Measurements from ENCODE around the gene DYNC2H1.

The DYNC2H1 gene

DNA sequence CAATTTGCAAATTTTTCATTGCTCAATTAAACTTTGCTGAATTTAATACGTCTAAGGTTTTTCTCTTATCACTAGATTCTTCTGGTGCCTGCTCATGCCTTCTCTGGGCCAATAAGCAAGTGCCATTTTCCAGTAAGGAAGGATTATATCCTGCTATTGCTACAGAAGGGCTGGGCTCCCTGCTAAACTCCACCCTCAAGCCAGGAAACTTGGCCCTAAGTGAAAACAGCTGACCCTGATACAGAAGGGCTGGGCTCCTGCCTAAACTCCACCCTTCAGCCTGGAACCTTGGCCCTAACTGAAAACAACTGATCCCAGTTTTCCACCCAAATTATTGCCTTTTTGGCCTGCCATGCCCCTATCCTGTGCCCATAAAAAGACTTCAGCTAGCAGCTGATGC, 385.3 kb downstream of the DYNC2H1 start:
- no peak for DNase-seq (ENCODE audit: low read depth)
- TF ChIP-seq, protein P1, sequence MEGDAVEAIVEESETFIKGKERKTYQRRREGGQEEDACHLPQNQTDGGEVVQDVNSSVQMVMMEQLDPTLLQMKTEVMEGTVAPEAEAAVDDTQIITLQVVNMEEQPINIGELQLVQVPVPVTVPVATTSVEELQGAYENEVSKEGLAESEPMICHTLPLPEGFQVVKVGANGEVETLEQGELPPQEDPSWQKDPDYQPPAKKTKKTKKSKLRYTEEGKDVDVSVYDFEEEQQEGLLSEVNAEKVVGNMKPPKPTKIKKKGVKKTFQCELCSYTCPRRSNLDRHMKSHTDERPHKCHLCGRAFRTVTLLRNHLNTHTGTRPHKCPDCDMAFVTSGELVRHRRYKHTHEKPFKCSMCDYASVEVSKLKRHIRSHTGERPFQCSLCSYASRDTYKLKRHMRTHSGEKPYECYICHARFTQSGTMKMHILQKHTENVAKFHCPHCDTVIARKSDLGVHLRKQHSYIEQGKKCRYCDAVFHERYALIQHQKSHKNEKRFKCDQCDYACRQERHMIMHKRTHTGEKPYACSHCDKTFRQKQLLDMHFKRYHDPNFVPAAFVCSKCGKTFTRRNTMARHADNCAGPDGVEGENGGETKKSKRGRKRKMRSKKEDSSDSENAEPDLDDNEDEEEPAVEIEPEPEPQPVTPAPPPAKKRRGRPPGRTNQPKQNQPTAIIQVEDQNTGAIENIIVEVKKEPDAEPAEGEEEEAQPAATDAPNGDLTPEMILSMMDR (IDR thresholded peaks at IDR 0.05; ENCODE audit: low read depth, low read length, missing control alignments) = no peak
- H3K4me3 ChIP-seq (ENCODE audit: low read depth, low read length) = no peak overlapping the region

DNA sequence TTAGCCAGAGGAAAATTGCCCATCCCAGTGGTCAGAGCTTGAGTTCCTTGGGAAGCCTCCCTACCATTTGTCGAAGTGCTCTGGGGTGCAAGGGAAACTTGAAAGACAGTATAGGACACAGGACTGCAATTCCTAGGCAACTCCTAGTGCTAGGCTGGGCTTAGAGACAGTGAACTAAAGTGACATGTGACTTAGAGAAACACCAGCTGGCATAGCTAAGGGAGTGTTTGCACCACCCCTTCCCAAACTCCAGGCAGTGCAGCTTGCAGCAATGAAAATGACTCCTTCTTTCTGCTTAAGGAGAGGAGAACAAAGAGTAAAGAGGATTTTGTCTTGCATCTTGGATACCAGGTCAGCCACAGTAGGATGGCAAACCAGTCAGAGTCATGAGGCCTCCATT, 388.0 kb downstream of the DYNC2H1 start:
- no peak for DNase-seq (ENCODE audit: low read depth)
- H3K4me3 ChIP-seq (ENCODE audit: low read depth, low read length) = no peak overlapping the region
- TF ChIP-seq, protein P1 (IDR thresholded peaks at IDR 0.05; ENCODE audit: low read depth, low read length, missing control alignments) = no peak

DNA sequence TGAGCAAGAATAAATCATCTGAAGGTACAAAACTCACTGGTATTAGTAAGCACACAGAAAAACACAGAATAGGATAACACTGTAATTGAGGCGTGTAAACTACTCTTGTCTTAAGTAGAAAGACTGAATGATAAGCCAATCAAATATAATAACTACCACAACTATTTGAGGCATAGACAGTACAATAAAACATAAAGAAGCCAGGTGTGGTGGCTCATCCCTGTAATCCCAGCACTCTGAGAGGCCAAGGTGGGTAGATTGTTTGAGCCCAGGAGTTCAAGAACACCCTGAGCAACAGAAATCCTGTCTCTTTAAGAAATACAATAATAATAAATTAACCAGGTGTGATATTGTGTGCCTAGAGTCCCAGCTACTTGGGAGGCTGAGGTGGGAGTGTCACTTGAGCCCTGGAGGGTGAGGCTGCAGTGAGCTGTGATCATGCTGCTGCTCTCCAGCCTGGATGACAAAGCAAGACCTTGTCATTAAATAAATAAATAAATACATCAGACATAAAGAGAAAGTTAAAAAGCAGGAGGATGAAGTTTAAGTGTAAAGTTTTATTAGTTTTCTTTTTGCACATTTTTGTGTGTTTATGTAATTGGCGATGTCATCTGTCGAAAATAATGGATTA, 390.6 kb downstream of the DYNC2H1 start:
- TF ChIP-seq, protein P1 (IDR thresholded peaks at IDR 0.05; ENCODE audit: low read depth, low read length, missing control alignments) = no peak
- H3K4me3 ChIP-seq (ENCODE audit: low read depth, low read length) = no peak overlapping the region
- no peak for DNase-seq (ENCODE audit: low read depth)

DNA sequence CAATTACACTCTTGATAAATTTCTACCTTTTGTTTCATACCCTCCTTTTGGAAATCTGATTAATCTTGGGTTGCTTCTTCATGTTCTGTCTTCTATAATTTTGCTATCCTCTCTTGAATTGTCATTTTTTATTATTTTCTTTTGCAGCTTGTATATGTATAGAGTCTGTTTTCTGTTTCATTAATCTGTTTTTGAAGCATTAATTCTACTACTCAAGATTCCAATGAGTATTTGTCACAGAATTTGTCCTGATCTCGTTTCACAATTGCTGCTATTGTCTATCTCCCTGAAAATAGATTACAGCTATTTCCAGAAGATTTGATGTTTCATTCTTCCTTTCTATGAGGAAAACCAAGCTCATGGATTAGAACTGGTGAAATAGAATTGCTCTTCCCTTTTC, 406.1 kb downstream of the DYNC2H1 start:
- no peak overlapping the region for H3K4me3 ChIP-seq (ENCODE audit: low read depth, low read length)
- TF ChIP-seq, protein P1 (IDR thresholded peaks at IDR 0.05; ENCODE audit: low read depth, low read length, missing control alignments) = no peak
- no peak for DNase-seq (ENCODE audit: low read depth)

DNA sequence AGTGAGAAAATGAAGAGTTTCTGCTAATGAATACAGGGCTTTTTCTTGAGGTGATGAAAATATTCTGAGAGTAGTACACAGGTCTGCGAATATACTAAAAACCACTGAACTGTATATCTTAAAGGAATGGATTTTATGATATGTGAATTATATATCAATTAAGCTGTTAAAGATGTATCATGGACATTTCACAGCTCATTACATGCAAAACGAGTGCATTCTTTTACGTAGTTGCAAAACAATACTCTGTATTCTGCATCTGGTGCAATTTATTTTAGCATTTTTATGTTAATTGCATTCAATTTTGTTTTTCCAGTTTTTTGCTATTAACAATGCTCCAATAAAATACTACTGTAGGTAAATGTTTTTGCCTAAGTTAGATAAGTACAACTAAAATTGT, 411.6 kb downstream of the DYNC2H1 start:
- no peak overlapping the region for H3K4me3 ChIP-seq (ENCODE audit: low read depth, low read length)
- DNase-seq (ENCODE audit: low read depth) = no peak
- TF ChIP-seq, protein P1 (IDR thresholded peaks at IDR 0.05; ENCODE audit: low read depth, low read length, missing control alignments) = no peak

DNA sequence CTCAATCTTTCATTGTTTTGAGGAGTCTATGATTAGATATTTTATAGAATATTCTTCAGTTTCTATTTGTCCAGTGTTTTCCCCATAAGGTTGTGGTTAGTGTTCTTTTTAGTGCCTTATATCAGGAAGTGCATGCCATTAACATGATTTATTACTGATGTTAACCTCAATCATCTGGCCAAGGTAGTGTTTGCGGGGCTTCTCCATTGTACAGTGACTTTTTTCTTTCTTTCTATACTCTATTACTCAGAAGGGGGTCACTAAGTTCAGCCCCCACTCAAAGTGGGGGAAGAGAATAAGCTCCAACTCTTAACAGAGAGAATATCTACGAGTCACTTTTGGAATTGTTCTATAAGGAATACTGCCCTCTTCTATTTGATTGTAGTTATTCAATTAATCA, 415.8 kb downstream of the DYNC2H1 start:
- H3K4me3 ChIP-seq (ENCODE audit: low read depth, low read length) = no peak overlapping the region
- no peak for DNase-seq (ENCODE audit: low read depth)
- TF ChIP-seq, protein P1 (IDR thresholded peaks at IDR 0.05; ENCODE audit: low read depth, low read length, missing control alignments) = no peak

DNA sequence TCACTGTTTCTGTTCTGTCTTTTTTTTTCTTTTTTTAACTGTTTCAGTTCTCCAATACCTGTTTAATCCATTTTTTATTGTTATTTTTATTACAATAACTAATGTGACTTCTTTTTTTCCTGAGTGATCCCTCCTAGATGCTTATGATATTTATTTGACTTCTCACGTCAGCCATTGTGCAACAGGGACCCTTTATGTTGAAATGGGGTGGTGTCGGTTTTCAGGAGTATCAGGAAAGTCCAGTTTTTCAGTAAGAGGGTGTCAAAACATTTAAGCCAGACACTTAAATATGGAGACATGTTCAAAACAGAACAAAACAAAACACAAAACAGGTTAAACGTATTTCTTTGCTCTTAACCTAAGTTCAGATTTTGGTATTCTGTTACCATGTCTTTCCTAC, 418.8 kb downstream of the DYNC2H1 start:
- no peak for DNase-seq (ENCODE audit: low read depth)
- TF ChIP-seq, protein P1 (IDR thresholded peaks at IDR 0.05; ENCODE audit: low read depth, low read length, missing control alignments) = no peak
- H3K4me3 ChIP-seq (ENCODE audit: low read depth, low read length) = no peak overlapping the region
